K562 (cell line): Measurements from ENCODE around the gene CYP4F3. TPM values are rescaled to one million over a fixed set of nuclear protein-coding genes. Genes with fewer than 3 reads are reported as not detected.
A peak's percentile ranks its signal among the peaks of the same experiment; 100 is the strongest.
"Not testable (repeated sequence)": the region's sequence is repeated elsewhere in the genome, so short reads cannot be mapped to it uniquely, and the experiment has no call there.

Source experiments
- ATAC-seq: fragments of 200-7000 bp; cut with Tn5 transposase; 3 replicates; pipeline ENCODE4 v1.9.1; 2020; ENCODE audit warnings: moderate library complexity
- BruUV-seq: library from RNA; stranded (reverse); fragments of 400-500 nt; replicated peaks from 2 replicates; lab custom pipeline; 2021; lab: Mats Ljungman, UMichigan
- CTCF ChIA-PET: fragments of 300-600 bp; formaldehyde crosslinking; extraction: SDS; loops from one replicate; lab custom pipeline; 2021; ENCODE audit warnings: low intra/inter-chr PET ratio; lab: Yijun Ruan, JAX
- POLR2A ChIA-PET: fragments of 300-600, 350-650 bp; sonication (Branson Sonifier 250); formaldehyde crosslinking; extraction: SDS; loops from one replicate; lab custom pipeline; 2021; ENCODE audit warnings: antibody characterized with exemption, inconsistent platforms; lab: Yijun Ruan, JAX
- DNase-seq, 4 experiments: peaks; one replicate each; pipeline versions ENCODE4 v3.0.0 to v3.0.0-alpha.2; 2011 to 2018; ENCODE audit warnings: low spot score in 3 of 4, mixed read lengths in 3 of 4; ENCODE audit errors: extremely low read depth in 1 of 4
- FAIRE-seq: peaks from 2 replicates; lab custom pipeline; 2011; peaks lifted over from hg19 to GRCh38; lab: Jason Lieb, UNC
- H2AFZ ChIP-seq: 2 replicates; pipeline ENCODE4 v1.6.0; 2011; ENCODE audit warnings: low read depth, low read length, control low read depth, inconsistent platforms
- H3K27ac ChIP-seq: fragments of 200-600 bp; 3 replicates; pipeline ENCODE4 v1.8.0; 2011; ENCODE audit warnings: low read depth, mild to moderate bottlenecking, control low read depth, inconsistent platforms, low read length, moderate library complexity, mixed read lengths; ENCODE audit errors: extremely low read depth
- H3K27me3 ChIP-seq, 2 experiments: fragments of 300-600 bp in 1 of 2; 2 replicates in 1 of 2; 3 replicates in 1 of 2; pipeline versions ENCODE4 v1.6.0 to v1.8.0; 2011; ENCODE audit warnings: inconsistent platforms in 2 of 2, low read length in 2 of 2, mild to moderate bottlenecking in 1 of 2, mixed read lengths in 1 of 2, moderate library complexity in 1 of 2; ENCODE audit not compliant: control insufficient read depth in 2 of 2, insufficient read depth in 2 of 2
- H3K36me3 ChIP-seq: fragments of 300-600 bp; 3 replicates; pipeline ENCODE4 v1.8.0; 2011; ENCODE audit warnings: mild to moderate bottlenecking, low read length, inconsistent platforms; ENCODE audit not compliant: control insufficient read depth, insufficient read depth
- H3K4me1 ChIP-seq, 2 experiments: fragments of 200-600 bp in 1 of 2; replicated peaks in 1 of 2; 2 replicates in 1 of 2; 3 replicates in 1 of 2; pipeline versions ENCODE4 v1.5.1 to v1.8.0; 2011; ENCODE audit warnings: inconsistent platforms in 2 of 2, low read length in 2 of 2, mild to moderate bottlenecking in 1 of 2, mixed read lengths in 1 of 2, moderate library complexity in 1 of 2; ENCODE audit not compliant: control insufficient read depth in 2 of 2, insufficient read depth in 2 of 2
- H3K4me2 ChIP-seq: 2 replicates; pipeline ENCODE4 v1.6.1; 2011; ENCODE audit warnings: low read length, control low read depth, inconsistent platforms, mixed read lengths; ENCODE audit not compliant: insufficient read depth
- H3K4me3 ChIP-seq: fragments of 200-600 bp; sonication (generic), shearing (Covaris generic); 2 replicates; pipeline ENCODE4 v1.5.1; 2016; ENCODE audit warnings: control low read depth, inconsistent platforms
- H3K79me2 ChIP-seq: fragments of 200-600 bp; 3 replicates; pipeline ENCODE4 v1.8.0; 2011; ENCODE audit warnings: low read length, inconsistent platforms; ENCODE audit not compliant: control insufficient read depth, insufficient read depth
- H3K9ac ChIP-seq, 2 experiments: 2 replicates each; pipeline versions ENCODE4 v1.6.0 to v1.6.1; 2011; ENCODE audit warnings: low read depth in 2 of 2, low read length in 2 of 2, control low read depth in 1 of 2, inconsistent platforms in 1 of 2, mild to moderate bottlenecking in 1 of 2, mixed read lengths in 1 of 2; ENCODE audit not compliant: insufficient read depth in 1 of 2
- H3K9me1 ChIP-seq: one replicate; pipeline ENCODE4 v1.6.0; 2011; ENCODE audit warnings: inconsistent platforms, mild to moderate bottlenecking, low read length, moderate library complexity; ENCODE audit not compliant: control insufficient read depth, insufficient read depth
- H3K9me3 ChIP-seq: replicated peaks from 2 replicates; pipeline ENCODE4 v1.5.1; 2011; ENCODE audit warnings: low read depth, low read length, inconsistent platforms; ENCODE audit not compliant: control insufficient read depth, insufficient read depth
- H4K20me1 ChIP-seq: replicated peaks from 2 replicates; pipeline ENCODE4 v1.6.1; 2011; ENCODE audit warnings: low read length, inconsistent platforms, mixed read lengths; ENCODE audit not compliant: control insufficient read depth, insufficient read depth
- ATF3 ChIP-seq, 2 experiments: fragments of 450-650 bp in 1 of 2; sonication (generic) in 1 of 2; formaldehyde crosslinking in 1 of 2; IDR thresholded peaks in 1 of 2; conservative IDR thresholded peaks in 1 of 2; 2 replicates each; pipeline versions ENCODE4 v1.6.1 to v1.8.1; 2016 to 2023; ENCODE audit warnings: mild to moderate bottlenecking in 2 of 2, moderate library complexity in 2 of 2, inconsistent platforms in 1 of 2, missing genetic modification reagents in 1 of 2
- ATF7 ChIP-seq: fragments of 450-650 bp; IDR thresholded peaks from 2 replicates; pipeline ENCODE4 v1.7.1; 2014; ENCODE audit warnings: mild to moderate bottlenecking, moderate library complexity
- NFIC ChIP-seq: fragments of 450-650 bp; IDR thresholded peaks from 2 replicates; pipeline ENCODE4 v1.6.1; 2017; ENCODE audit warnings: mild to moderate bottlenecking, inconsistent platforms
- ZNF212 ChIP-seq: fragments of 450-650 bp; formaldehyde crosslinking; IDR thresholded peaks from 2 replicates; pipeline ENCODE4 v1.4.0; 2020; ENCODE audit warnings: mild to moderate bottlenecking
- WGBS: fragments of 100-300 bp; shearing (Covaris generic); methylation state at CpG from one replicate; pipeline ENCODE4 v1.1.6; 2016; ENCODE audit warnings: low coverage, mixed read lengths; ENCODE audit not compliant: insufficient coverage; ENCODE audit errors: missing lambda C conversion rate; 5-methylcytosine and 5-hydroxymethylcytosine counted together
- in situ Hi-C: fragments of 300-500 bp; cut with MboI; formaldehyde crosslinking; loops from 4 replicates; pipeline ENCODE4 v1.15.0; 2018; ENCODE audit warnings: inconsistent platforms, mixed read lengths
- intact Hi-C: fragments of 100-400 bp; cut with micrococcal nuclease; formaldehyde crosslinking; loops from 2 replicates; pipeline ENCODE4 v1.14.2; 2022
- polyA plus RNA-seq, 8 experiments: library from polyadenylated mRNA; depleted of rRNA in 4 of 8; stranded (reverse) in 5 of 8; unstranded in 3 of 8; fragments of >200 nt; fragmentation: Nextera tagmentation in 2 of 8; fragmentation: Illumina TruSeq in 1 of 8; extraction: Ambion mirVana in 2 of 8; extraction: Trizol in 1 of 8; gene quantifications; 2 replicates each; pipeline versions ENCODE4 v1.2.1 to v1.2.3, GENCODE V29; 2011 to 2014; ENCODE audit warnings: inconsistent platforms in 1 of 8, missing spikeins in 1 of 8
- total RNA-seq, 7 experiments: library from RNA; depleted of rRNA in 6 of 7; stranded (reverse); fragments of >200 nt in 6 of 7; fragmentation: Illumina TruSeq in 2 of 7; extraction: Trizol in 2 of 7; gene quantifications; 2 replicates each; pipeline versions ENCODE4 v1.2.1 to v1.2.3, GENCODE V29; 2011 to 2021; ENCODE audit warnings: low replicate concordance in 1 of 7

Gene CYP4F3
- total and polyA plus RNA-seq, 9 of the 15 experiments (the other 6 are each of a cell fraction or from before 2014, with no cell fraction given), result 0.01 to 0.40 (median 0.16) TPM; not detected in 6

DNA sequence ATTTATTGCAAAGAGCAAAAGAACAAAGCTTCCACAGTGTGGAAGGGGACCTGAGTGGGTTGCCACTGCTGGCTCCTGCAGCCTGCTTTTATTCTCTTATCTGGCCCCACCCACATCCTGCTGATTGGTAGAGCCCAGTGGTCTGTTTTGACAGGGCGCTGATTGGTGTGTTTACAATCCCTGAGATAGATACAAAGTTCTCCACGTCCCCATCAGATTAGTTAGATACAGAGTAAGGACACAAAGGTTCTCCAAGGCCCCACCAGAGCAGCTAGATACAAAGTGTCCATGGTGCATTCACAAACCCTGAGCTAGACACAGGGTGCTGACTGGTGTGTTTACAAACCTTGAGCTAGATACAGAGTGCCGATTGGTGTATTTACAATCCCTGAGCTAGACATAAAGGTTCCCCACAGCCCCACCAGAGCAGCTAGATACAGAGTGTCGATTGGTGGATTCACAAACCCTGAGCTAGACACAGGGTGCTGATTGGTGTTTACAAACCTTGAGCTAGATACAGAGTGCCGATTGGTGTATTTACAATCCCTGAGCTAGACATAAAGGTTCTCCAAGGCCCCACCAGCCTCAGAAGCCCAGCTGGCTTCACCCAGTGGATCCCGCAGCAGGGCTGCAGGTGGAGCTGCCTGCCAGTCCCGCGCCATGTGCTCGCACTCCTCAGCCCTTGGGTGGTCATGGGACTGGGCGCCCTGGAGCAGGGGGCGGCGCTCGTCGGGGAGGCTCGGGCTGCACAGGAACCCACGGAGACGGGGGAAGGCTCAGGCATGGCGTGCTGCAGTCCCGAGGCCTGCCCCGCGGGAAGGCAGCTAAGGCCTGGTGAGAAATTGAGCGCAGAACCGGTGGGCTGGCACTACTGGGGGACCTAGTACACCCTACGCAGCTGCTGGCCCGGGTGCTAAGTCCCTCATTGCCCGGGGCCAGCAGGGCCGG lies 32.4 kb upstream of the CYP4F3 start:
- ATAC-seq, H3K9ac ChIP-seq, H3K9me3 ChIP-seq, H3K4me3 ChIP-seq, H3K79me2 ChIP-seq, H3K27ac ChIP-seq, H3K4me1 ChIP-seq, H3K4me2 ChIP-seq, CTCF ChIA-PET, H2AFZ ChIP-seq, intact Hi-C loops, FAIRE-seq, BruUV-seq, H3K36me3 ChIP-seq, H3K27me3 ChIP-seq, H4K20me1 ChIP-seq, POLR2A ChIA-PET, H3K9me1 ChIP-seq, DNase-seq: not testable (repeated sequence)
- in situ Hi-C loops, result loop anchor here (25.0 kb wide), 1 partner anchor 779 kb away; no protein-coding TSS in a partner anchor
- 22% methylated on average over 24 of the region's 27 CpGs for WGBS

- no peaks in the 10 kb centered on the region for H3K79me2 ChIP-seq
- ChIA-PET CTCF (no interaction called here), POLR2A (interaction anchor here (0.8 kb wide), 1 partner anchor 13 kb away, joined by 3 read pairs; no protein-coding TSS in a partner anchor)
- TF ChIP-seq NFIC (no peak), ATF3 (IDR thresholded peaks at IDR 0.05) (peak; percentile 29), ATF3 (CRISPR knock-in tag; conservative IDR thresholded peaks at IDR 0.05) (no peak), ATF7 (peak; percentile 64; the same call in 1 of the 2 replicates), ZNF212 (CRISPR knock-in tag) (no peak)
- no TSS peak for BruUV-seq
- no peak overlapping the region for H2AFZ ChIP-seq
- H3K9me1 ChIP-seq, result no peaks in the 10 kb centered on the region
- in situ Hi-C loops, result loop anchor here (25.0 kb wide), 1 partner anchor 778 kb away; no protein-coding TSS in a partner anchor
- no peak overlapping the region for H3K4me2 ChIP-seq
- FAIRE-seq, result no peak
- no peak for ATAC-seq
- no peak overlapping the region for H3K27ac ChIP-seq
- 1% methylated on average over 8 of the region's 8 CpGs for WGBS
- no peaks in the 10 kb centered on the region; the same call in 1 of the 2 replicates for H4K20me1 ChIP-seq
- no peaks in the 10 kb centered on the region for H3K9me3 ChIP-seq
- no peak for DNase-seq
- H3K36me3 ChIP-seq, result no peaks in the 10 kb centered on the region
- no peak overlapping the region for H3K9ac ChIP-seq
- H3K27me3 ChIP-seq, result peaks cover 0 to 6% of the 10 kb centered on the region in 2 experiments; a peak in 2 of 5 replicates
- peaks cover 0 to 8% of the 10 kb centered on the region in 2 experiments; a peak in 2 of 5 replicates for H3K4me1 ChIP-seq
- H3K4me3 ChIP-seq, result no peak overlapping the region
- intact Hi-C loops, result no loop called here
These were observed 31.4 kb upstream of the CYP4F3 start for GRCh38 chr19:15609261-15609660.
